Smooth muscle cell (in vitro differentiated cells): ENCODE measurements around the gene EIF2B1. TPM values are rescaled to one million over a fixed set of nuclear protein-coding genes. Genes with fewer than 3 reads are reported as not detected.
"Not testable (repeated sequence)": the region's sequence is repeated elsewhere in the genome, so short reads cannot be mapped to it uniquely, and the experiment has no call there.

Experiments used
- DNase-seq: peaks from one replicate; lab custom pipeline; 2025; ENCODE audit not compliant: unreplicated experiment; lab: John Stamatoyannopoulos, UW
- H2AFZ ChIP-seq: fragments of 200-600 bp; sonication (generic); 2 replicates; pipeline ENCODE4 v1.6.0; 2016; ENCODE audit warnings: antibody characterized with exemption, low read depth, mild to moderate bottlenecking
- H3F3A ChIP-seq: fragments of 200-600 bp; sonication (generic); 2 replicates; pipeline ENCODE4 v1.6.0; 2017; ENCODE audit warnings: antibody characterized with exemption, low read depth
- H3K27ac ChIP-seq: fragments of 200-600 bp; sonication (generic); 2 replicates; pipeline ENCODE4 v1.5.1; 2016; ENCODE audit warnings: low read depth, mild to moderate bottlenecking
- H3K27me3 ChIP-seq: fragments of 200-600 bp; sonication (generic); 2 replicates; pipeline ENCODE4 v1.6.1; 2016; ENCODE audit warnings: low read depth, mild to moderate bottlenecking
- H3K36me3 ChIP-seq: fragments of 200-600 bp; sonication (generic); 2 replicates; pipeline ENCODE4 v1.5.1; 2016; ENCODE audit warnings: low read depth
- H3K4me1 ChIP-seq: fragments of 200-600 bp; sonication (generic); 2 replicates; pipeline ENCODE4 v1.5.1; 2016; ENCODE audit warnings: low read depth
- H3K4me2 ChIP-seq: fragments of 200-600 bp; sonication (generic); 2 replicates; pipeline ENCODE4 v1.6.0; 2016; ENCODE audit warnings: mild to moderate bottlenecking
- H3K4me3 ChIP-seq: fragments of 200-600 bp; sonication (generic); 2 replicates; pipeline ENCODE4 v1.5.1; 2016; ENCODE audit warnings: mild to moderate bottlenecking
- H3K79me2 ChIP-seq: fragments of 200-600 bp; sonication (generic); 2 replicates; pipeline ENCODE4 v1.6.0; 2016; ENCODE audit warnings: low read depth, mild to moderate bottlenecking
- H3K9ac ChIP-seq: fragments of 200-600 bp; sonication (generic); 2 replicates; pipeline ENCODE4 v1.6.0; 2016; ENCODE audit warnings: low read depth
- H3K9me3 ChIP-seq: fragments of 200-600 bp; sonication (generic); replicated peaks from 2 replicates; pipeline ENCODE4 v1.5.1; 2016; ENCODE audit warnings: low read depth
- H4K20me1 ChIP-seq: fragments of 200-600 bp; sonication (generic); 2 replicates; pipeline ENCODE4 v1.6.0; 2016; ENCODE audit warnings: low read depth
- WGBS: methylation state at CpG from one replicate; pipeline ENCODE4 v1.1.7; 2016; ENCODE audit warnings: low lambda C conversion rate; 5-methylcytosine and 5-hydroxymethylcytosine counted together
- polyA plus RNA-seq: library from polyadenylated mRNA; unstranded; fragments of >200 nt; fragmentation: Nextera tagmentation; extraction: Ambion mirVana; gene quantifications from 2 replicates; pipeline ENCODE4 v1.2.1, GENCODE V29; 2016
- total RNA-seq: library from RNA; depleted of rRNA; stranded (reverse); fragments of >200 nt; gene quantifications from 2 replicates; pipeline ENCODE4 v1.2.3, GENCODE V29; 2014
- TF ChIP-seq, protein P1 (sequence below): fragments of 200-600 bp; sonication (generic); IDR thresholded peaks from 2 replicates; pipeline ENCODE4 v1.5.1; 2017; ENCODE audit warnings: borderline replicate concordance, mild to moderate bottlenecking, antibody characterized with exemption; ENCODE audit not compliant: insufficient read depth, poor library complexity, severe bottlenecking

Gene EIF2B1
- total and polyA plus RNA-seq, 2 experiments from 2014 or later = 47.0 to 87.4 TPM

DNA sequence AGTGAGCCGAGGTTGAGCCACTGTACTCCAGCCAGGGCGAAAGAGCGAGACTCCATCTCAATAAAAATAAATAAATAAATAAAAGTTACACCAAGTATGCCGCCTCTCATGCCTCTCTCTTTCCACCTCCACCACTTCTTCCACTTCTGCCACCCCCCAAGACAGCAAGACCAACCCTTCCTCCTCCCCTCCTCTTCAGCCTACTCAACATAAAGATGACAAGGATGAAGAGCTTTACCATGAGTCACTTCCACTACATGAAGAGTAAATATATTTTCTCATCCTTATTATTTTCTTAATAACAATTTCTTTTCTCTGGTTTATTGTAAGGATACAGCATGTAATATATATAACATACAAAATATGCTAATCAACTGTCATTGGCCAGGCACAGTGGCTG lies 52.7 kb downstream of the EIF2B1 start:
- no peak overlapping the region for H3K27ac ChIP-seq
- no peak for DNase-seq
- H3F3A ChIP-seq = no peaks in the 10 kb centered on the region
- no peaks in the 10 kb centered on the region for H3K27me3 ChIP-seq
- no peak overlapping the region for H3K9ac ChIP-seq
- WGBS = 95% methylated on average over 4 of the region's 4 CpGs
- no peak overlapping the region for H2AFZ ChIP-seq
- no peaks in the 10 kb centered on the region for H3K9me3 ChIP-seq
- H3K36me3 ChIP-seq = no peaks in the 10 kb centered on the region
- peaks cover 13% of the 10 kb centered on the region for H4K20me1 ChIP-seq
- TF ChIP-seq, protein P1, sequence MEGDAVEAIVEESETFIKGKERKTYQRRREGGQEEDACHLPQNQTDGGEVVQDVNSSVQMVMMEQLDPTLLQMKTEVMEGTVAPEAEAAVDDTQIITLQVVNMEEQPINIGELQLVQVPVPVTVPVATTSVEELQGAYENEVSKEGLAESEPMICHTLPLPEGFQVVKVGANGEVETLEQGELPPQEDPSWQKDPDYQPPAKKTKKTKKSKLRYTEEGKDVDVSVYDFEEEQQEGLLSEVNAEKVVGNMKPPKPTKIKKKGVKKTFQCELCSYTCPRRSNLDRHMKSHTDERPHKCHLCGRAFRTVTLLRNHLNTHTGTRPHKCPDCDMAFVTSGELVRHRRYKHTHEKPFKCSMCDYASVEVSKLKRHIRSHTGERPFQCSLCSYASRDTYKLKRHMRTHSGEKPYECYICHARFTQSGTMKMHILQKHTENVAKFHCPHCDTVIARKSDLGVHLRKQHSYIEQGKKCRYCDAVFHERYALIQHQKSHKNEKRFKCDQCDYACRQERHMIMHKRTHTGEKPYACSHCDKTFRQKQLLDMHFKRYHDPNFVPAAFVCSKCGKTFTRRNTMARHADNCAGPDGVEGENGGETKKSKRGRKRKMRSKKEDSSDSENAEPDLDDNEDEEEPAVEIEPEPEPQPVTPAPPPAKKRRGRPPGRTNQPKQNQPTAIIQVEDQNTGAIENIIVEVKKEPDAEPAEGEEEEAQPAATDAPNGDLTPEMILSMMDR = no peak
- H3K4me1 ChIP-seq = peaks cover 11% of the 10 kb centered on the region
- H3K4me3 ChIP-seq = no peak overlapping the region
- H3K79me2 ChIP-seq = peaks cover 36% of the 10 kb centered on the region
- H3K4me2 ChIP-seq = no peak overlapping the region

DNA sequence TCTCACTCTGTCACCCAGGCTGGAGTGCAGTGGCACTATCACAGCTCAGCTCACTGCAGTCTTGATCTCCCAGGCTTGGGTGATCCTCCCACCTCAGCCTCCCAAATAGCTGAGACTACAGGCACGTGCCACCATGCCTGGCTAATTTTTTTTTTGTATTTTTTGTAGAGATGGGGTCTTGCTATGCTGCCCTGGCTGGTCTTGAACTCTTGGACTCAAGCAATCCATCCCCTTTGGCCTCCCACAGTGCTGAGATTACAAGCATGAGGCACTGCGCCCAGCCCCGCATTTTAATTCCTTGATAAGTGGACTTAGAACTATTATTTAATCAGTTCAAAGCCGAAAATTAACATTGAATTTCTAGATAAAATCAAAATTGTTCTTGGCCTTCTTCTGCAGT lies 54.7 kb downstream of the EIF2B1 start:
- WGBS = 95% methylated on average over 4 of the region's 4 CpGs
- not testable (repeated sequence) for H3K9ac ChIP-seq

DNA sequence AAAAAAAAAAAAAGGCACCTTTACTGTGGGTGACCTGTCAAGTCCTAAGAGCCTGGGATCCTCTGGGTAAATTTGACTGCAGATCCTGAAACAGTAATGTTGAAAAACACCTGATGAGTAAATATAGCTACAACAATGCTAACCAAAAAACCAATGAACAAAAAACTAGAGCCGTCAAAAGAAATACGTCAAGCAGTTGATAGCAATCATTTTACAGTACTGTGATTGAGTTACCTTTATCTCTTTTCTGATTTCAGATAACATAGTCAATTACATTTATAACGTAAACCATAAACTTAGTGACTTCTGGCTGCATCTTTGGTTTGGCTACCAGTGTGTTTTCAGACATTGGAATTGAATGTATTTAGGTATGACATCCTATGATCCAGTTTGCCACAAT lies 55.2 kb downstream of the EIF2B1 start:
- no peaks in the 10 kb centered on the region for H3K36me3 ChIP-seq
- TF ChIP-seq, protein P1 = no peak
- H4K20me1 ChIP-seq = peaks cover 3% of the 10 kb centered on the region
- WGBS = 91% methylated on average over 3 of the region's 3 CpGs
- H3K4me3 ChIP-seq = no peak overlapping the region
- H3K4me2 ChIP-seq = no peak overlapping the region
- H3K9me3 ChIP-seq = no peaks in the 10 kb centered on the region
- peaks cover 20% of the 10 kb centered on the region for H3K79me2 ChIP-seq
- DNase-seq = no peak
- no peak overlapping the region for H3K27ac ChIP-seq
- H3K27me3 ChIP-seq = no peaks in the 10 kb centered on the region
- H2AFZ ChIP-seq = no peak overlapping the region
- H3F3A ChIP-seq = no peaks in the 10 kb centered on the region
- peaks cover 4% of the 10 kb centered on the region for H3K4me1 ChIP-seq
- H3K9ac ChIP-seq = no peak overlapping the region

More for the DNA sequence above, 54.7 kb downstream of the EIF2B1 start:
- not testable (repeated sequence) for H3K4me3 ChIP-seq, H2AFZ ChIP-seq, H3K27me3 ChIP-seq, H3K4me1 ChIP-seq, H4K20me1 ChIP-seq, H3K36me3 ChIP-seq, DNase-seq, H3K4me2 ChIP-seq, H3K9me3 ChIP-seq, H3K27ac ChIP-seq, H3F3A ChIP-seq
- peaks cover 23% of the 10 kb centered on the region for H3K79me2 ChIP-seq

DNA sequence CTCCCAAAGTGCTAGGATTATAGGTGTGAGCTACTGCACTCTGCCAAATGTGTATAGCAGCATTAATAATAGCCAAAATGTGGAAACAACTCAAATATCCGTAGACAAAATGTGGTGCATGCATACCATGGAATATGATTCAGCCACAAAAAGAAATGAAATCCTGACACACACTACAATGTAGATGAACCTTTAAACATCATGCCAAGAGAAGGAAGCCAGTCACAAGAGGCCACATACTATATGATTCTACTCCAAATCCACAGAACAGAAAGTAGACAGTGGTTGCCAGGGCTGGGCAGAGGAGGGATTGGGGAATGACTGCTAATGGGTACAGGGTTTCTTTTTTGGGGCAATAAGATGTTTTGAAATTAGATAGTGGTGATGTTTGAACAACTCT lies 56.9 kb downstream of the EIF2B1 start:
- TF ChIP-seq, protein P1 = no peak
- no peak overlapping the region for H3K27ac ChIP-seq

More for the DNA sequence above, 56.9 kb downstream of the EIF2B1 start:
- DNase-seq = no peak
- H2AFZ ChIP-seq = no peak overlapping the region
- H3K79me2 ChIP-seq = peaks cover 8% of the 10 kb centered on the region
- H4K20me1 ChIP-seq = peaks cover 3% of the 10 kb centered on the region
- no peak overlapping the region for H3K4me3 ChIP-seq
- H3K9ac ChIP-seq = no peak overlapping the region
- no peaks in the 10 kb centered on the region for H3K27me3 ChIP-seq
- H3K4me2 ChIP-seq = no peak overlapping the region
- 97% methylated on average over 1 of the region's 1 CpG for WGBS
- H3K9me3 ChIP-seq = no peaks in the 10 kb centered on the region
- no peaks in the 10 kb centered on the region for H3K36me3 ChIP-seq
- no peaks in the 10 kb centered on the region for H3F3A ChIP-seq
- H3K4me1 ChIP-seq = no peaks in the 10 kb centered on the region
